HG03064 (cell line): Measurements from ENCODE around the gene VPS11.

ENCODE experiments used
- ATAC-seq: cut with Tn5 transposase; IDR thresholded peaks from one replicate; pipeline ENCODE4 v1.9.1; 2021; ENCODE audit warnings: low read depth; ENCODE audit not compliant: unreplicated experiment

Gene VPS11

GRCh38 chr11:119117004-119117706 is 49.5 kb downstream of the VPS11 start:
- no peak for ATAC-seq

- no peak for ATAC-seq
Measured at GRCh38 chr11:119118227-119118626, 50.6 kb downstream of the VPS11 start.

- ATAC-seq = no peak
Measured at GRCh38 chr11:119118946-119119345, 51.3 kb downstream of the VPS11 start.

- ATAC-seq = no peak
Measured at GRCh38 chr11:119120639-119121007, 53.0 kb downstream of the VPS11 start.

- ATAC-seq = peak; percentile 97
Measured at GRCh38 chr11:119121008-119121810, 53.6 kb downstream of the VPS11 start, which contains the start of gene HINFP. HINFP (plus strand) TSS chr11:119121580; CDS start chr11:119126945, 5,365 bp downstream.

GRCh38 chr11:119121811-119122124 is 54.1 kb downstream of the VPS11 start:
- ATAC-seq = peak; percentile 13

- no peak for ATAC-seq
Measured at GRCh38 chr11:119125821-119126220, 58.2 kb downstream of the VPS11 start.

- ATAC-seq = no peak
Measured at GRCh38 chr11:119126675-119127268, 59.2 kb downstream of the VPS11 start.

GRCh38 chr11:119130662-119131061 is 63.0 kb downstream of the VPS11 start:
- no peak for ATAC-seq
